DOHH2 (cell line): ENCODE results near the gene MRPL33.

Source experiments
- H3F3A ChIP-seq: fragments of 200-600 bp; sonication (generic), shearing (Covaris generic); 2 replicates; pipeline ENCODE4 v1.6.0; 2016; ENCODE audit warnings: antibody characterized with exemption, mild to moderate bottlenecking; ENCODE audit not compliant: control insufficient read depth, insufficient read depth
- H3K27ac ChIP-seq: fragments of 200-600 bp; sonication (generic); 2 replicates; pipeline ENCODE4 v1.5.1; 2014; ENCODE audit warnings: low read depth, mild to moderate bottlenecking, low read length, moderate library complexity
- H3K27me3 ChIP-seq: fragments of 200-600 bp; sonication (generic); 2 replicates; pipeline ENCODE4 v1.6.1; 2014; ENCODE audit warnings: mild to moderate bottlenecking, low read length, mixed read lengths; ENCODE audit not compliant: control insufficient read depth
- H3K36me3 ChIP-seq: fragments of 200-600 bp; sonication (generic); 2 replicates; pipeline ENCODE4 v1.6.1; 2014; ENCODE audit warnings: mild to moderate bottlenecking, low read length, moderate library complexity, mixed read lengths; ENCODE audit not compliant: control insufficient read depth
- H3K4me1 ChIP-seq: fragments of 200-600 bp; sonication (generic); 2 replicates; pipeline ENCODE4 v1.6.1; 2014; ENCODE audit warnings: mild to moderate bottlenecking, low read length, mixed read lengths; ENCODE audit not compliant: control insufficient read depth
- H3K4me2 ChIP-seq: fragments of 200-600 bp; sonication (generic); 2 replicates; pipeline ENCODE4 v1.6.0; 2014; ENCODE audit warnings: mild to moderate bottlenecking, low read length, moderate library complexity
- H3K4me3 ChIP-seq: fragments of 200-600 bp; sonication (generic); 2 replicates; pipeline ENCODE4 v1.5.1; 2014; ENCODE audit warnings: mild to moderate bottlenecking, low read length, mixed read lengths
- H3K79me2 ChIP-seq: fragments of 200-600 bp; sonication (generic); 2 replicates; pipeline ENCODE4 v1.6.1; 2014; ENCODE audit warnings: mild to moderate bottlenecking, low read length, mixed read lengths; ENCODE audit not compliant: control insufficient read depth
- H3K9me2 ChIP-seq: fragments of 200-600 bp; sonication (generic); replicated peaks from 2 replicates; pipeline ENCODE4 v1.6.1; 2014; ENCODE audit warnings: mild to moderate bottlenecking, low read length, mixed read lengths; ENCODE audit not compliant: control insufficient read depth
- H3K9me3 ChIP-seq: fragments of 200-600 bp; sonication (generic); 2 replicates; pipeline ENCODE4 v1.6.1; 2014; ENCODE audit warnings: antibody characterized with exemption, low read length, mixed read lengths; ENCODE audit not compliant: control insufficient read depth, insufficient read depth
- H4K20me1 ChIP-seq: fragments of 200-600 bp; sonication (generic); 2 replicates; pipeline ENCODE4 v1.6.0; 2014; ENCODE audit warnings: low read depth, mild to moderate bottlenecking, antibody characterized with exemption, low read length, moderate library complexity; ENCODE audit not compliant: control insufficient read depth, insufficient read depth
- CTCF ChIP-seq: fragments of 200-600 bp; sonication (generic); IDR thresholded peaks from one replicate; pipeline ENCODE4 v1.5.1; 2014; ENCODE audit warnings: antibody characterized with exemption, mild to moderate bottlenecking, low read depth, low read length; ENCODE audit not compliant: poor library complexity, severe bottlenecking
- EZH2phosphoT487 ChIP-seq: fragments of 200-600 bp; sonication (generic); IDR thresholded peaks from 2 replicates; pipeline ENCODE4 v1.6.1; 2017; ENCODE audit warnings: borderline replicate concordance, mild to moderate bottlenecking, antibody characterized with exemption, low read length, moderate library complexity, mixed read lengths

The MRPL33 gene

DNA sequence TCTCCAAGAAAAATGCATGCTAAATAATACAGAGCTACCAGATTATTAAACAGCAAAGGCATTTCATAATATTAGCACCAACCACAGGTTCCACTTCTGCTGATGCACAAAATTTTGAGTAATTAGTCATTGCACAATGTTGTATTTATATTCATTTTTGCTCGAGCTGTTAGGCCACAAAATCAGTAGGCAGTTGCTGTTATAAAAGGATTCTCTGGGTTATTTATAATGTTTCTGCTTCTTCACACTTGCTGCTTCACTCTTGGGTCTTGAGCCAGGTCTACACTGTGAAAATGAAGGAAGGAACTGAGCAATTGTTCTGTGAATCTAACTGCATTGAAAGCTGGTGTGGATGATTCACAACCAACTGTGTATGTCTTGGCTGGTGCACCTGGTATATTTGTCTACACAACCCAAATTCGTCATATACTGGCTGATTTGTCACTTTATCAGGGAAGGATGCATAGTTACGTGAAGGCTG is 38.3 kb downstream of the MRPL33 start:
- no peak overlapping the region for H3K4me2 ChIP-seq
- peaks cover 9% of the 10 kb centered on the region for H3K27me3 ChIP-seq
- H3K27ac ChIP-seq = no peak overlapping the region
- no peak overlapping the region for H3K4me3 ChIP-seq
- no peaks in the 10 kb centered on the region for H4K20me1 ChIP-seq
- no peaks in the 10 kb centered on the region for H3F3A ChIP-seq
- H3K36me3 ChIP-seq = no peaks in the 10 kb centered on the region
- H3K9me2 ChIP-seq = no peaks in the 10 kb centered on the region
- no peaks in the 10 kb centered on the region for H3K9me3 ChIP-seq
- TF ChIP-seq EZH2phosphoT487 = no peak
- TF ChIP-seq CTCF = no peak
- H3K4me1 ChIP-seq = no peaks in the 10 kb centered on the region
- H3K79me2 ChIP-seq = no peaks in the 10 kb centered on the region

DNA sequence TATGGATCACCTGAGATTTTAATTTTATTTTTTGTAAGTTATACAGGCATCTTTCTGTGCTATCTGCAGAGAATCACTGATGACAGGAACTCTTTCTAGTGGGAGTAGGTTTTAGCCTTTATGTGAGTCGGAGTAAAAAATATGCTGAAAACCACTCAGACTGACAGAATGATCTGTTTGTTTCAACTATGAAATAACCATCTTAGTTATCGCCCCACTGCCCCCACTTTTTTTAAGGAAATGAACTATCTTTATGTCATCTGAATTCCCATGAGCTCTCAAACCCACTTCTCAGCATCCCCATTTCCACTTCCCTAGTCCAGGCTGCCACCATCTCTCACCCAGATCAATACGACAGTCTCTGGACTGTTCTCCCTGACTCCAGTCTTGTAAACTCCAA is 38.9 kb downstream of the MRPL33 start:
- Histone ChIP-seq H3F3A (no peaks in the 10 kb centered on the region), H4K20me1 (no peaks in the 10 kb centered on the region), H3K27me3 (peaks cover 12% of the 10 kb centered on the region), H3K9me2 (no peaks in the 10 kb centered on the region), H3K27ac (no peak overlapping the region), H3K79me2 (no peaks in the 10 kb centered on the region), H3K4me2 (no peak overlapping the region), H3K4me1 (no peaks in the 10 kb centered on the region), H3K9me3 (no peaks in the 10 kb centered on the region), H3K4me3 (no peak overlapping the region), H3K36me3 (no peaks in the 10 kb centered on the region)
- TF ChIP-seq CTCF (no peak), EZH2phosphoT487 (no peak)

DNA sequence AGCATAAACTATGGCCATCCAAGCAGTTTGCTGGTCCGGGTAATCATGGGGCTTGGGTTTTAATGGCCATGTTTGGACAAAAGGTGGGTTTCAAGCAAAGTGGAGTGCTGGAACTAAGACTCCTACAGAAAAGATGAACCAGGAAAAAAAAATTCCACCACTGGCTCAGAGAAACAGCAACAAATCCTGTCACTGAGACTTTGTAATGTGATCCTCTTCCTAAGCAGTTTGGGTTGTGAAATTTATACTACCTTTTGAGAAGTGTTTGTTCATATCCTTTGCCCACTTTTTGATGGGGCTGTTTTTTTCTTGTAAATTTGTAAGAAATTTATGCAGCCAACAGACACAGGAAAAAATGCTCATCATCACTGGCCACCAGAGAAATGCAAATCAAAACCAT is 40.2 kb downstream of the MRPL33 start:
- TF ChIP-seq CTCF (no peak), EZH2phosphoT487 (no peak)
- Histone ChIP-seq H3F3A (no peaks in the 10 kb centered on the region), H3K9me3 (no peaks in the 10 kb centered on the region), H4K20me1 (no peaks in the 10 kb centered on the region), H3K4me2 (no peak overlapping the region), H3K4me3 (no peak overlapping the region), H3K36me3 (no peaks in the 10 kb centered on the region), H3K9me2 (no peaks in the 10 kb centered on the region), H3K4me1 (no peaks in the 10 kb centered on the region), H3K79me2 (no peaks in the 10 kb centered on the region), H3K27me3 (peaks cover 12% of the 10 kb centered on the region), H3K27ac (no peak overlapping the region)
